DMS 273 treated with DMSO at 0.1 percent for 48 hours (cell line): ENCODE data around the gene ABCC5.

Source experiments
- DNase-seq: peaks from one replicate; lab custom pipeline; 2025; lab: John Stamatoyannopoulos, UW

ABCC5 gene

GRCh38 chr3:183975981-183976662, 41.6 kb downstream of the ABCC5 start:
- no peak for DNase-seq

DNA sequence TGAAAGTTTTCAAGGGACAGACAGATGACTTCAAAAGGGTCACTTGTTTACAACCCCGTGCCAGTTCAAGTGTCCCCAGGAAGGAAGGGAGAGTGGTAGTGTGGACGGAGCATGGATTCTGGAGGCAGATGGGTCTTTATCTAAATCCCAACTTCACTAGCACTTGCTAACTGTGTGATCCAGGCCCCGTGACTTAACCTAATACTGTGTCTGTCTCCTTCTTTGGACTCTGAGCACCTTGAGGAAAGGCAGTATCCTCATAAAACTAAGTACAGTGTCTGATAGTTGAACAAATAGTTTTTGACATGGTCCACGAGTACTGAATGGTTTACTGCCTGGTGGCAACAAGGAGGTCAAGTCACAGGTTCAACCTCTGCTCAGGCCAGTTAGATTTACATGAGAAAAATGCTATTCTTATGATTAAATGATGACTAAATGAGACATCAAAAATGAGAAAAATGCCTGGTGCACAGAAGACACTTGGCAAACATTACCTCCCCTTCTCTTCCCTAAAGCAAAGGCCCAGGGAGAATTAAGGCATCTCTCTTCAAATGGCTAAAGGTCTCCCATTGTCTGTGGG, 48.9 kb downstream of the ABCC5 start:
- no peak for DNase-seq

DNA sequence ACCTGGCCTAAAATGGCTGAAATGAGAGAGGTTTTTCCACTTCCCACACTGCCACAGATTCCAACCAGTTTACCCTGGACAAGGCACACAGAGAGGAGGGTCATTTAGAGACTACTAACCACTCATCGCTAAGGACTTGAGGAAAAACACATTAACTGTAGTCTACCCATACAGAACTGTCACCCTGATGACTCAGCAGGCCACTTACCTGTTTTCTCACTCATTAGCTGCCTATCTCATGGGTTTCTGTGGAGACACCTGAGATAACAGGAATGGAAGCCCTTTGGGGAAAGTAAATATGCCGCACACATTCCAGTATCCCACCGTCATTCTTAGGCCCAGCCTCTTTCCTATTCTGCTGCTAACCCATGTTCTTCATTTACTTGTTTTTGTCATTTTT, 50.0 kb downstream of the ABCC5 start:
- DNase-seq = no peak

GRCh38 chr3:183966361-183966791, 51.3 kb downstream of the ABCC5 start:
- DNase-seq = no peak

GRCh38 chr3:183962807-183963206, 54.9 kb downstream of the ABCC5 start:
- no peak for DNase-seq

GRCh38 chr3:183959214-183959613, 58.5 kb downstream of the ABCC5 start:
- DNase-seq = no peak

DNA sequence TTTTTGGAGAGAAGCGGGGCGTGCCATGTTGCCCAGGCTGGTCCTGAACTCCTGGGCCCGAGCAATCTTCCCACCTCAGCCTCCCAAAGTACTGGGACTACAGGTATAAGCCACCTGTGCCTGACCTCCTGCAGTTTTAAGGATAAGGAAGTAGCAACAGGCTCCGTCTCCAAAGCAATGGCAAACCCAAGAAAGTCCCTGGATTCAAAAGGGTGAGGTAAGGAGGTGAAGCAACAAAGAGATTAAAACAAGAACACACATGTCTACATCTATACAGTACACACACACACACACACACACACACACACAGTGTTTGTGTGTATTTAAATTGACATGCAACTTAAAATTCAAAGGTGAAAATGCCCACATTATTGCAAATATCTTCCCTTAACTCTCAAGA, 58.9 kb downstream of the ABCC5 start:
- no peak for DNase-seq

- DNase-seq = no peak
These were observed 59.5 kb downstream of the ABCC5 start for GRCh38 chr3:183958226-183958625.

- DNase-seq = no peak
These were observed 62.8 kb downstream of the ABCC5 start for GRCh38 chr3:183954875-183955274.

DNA sequence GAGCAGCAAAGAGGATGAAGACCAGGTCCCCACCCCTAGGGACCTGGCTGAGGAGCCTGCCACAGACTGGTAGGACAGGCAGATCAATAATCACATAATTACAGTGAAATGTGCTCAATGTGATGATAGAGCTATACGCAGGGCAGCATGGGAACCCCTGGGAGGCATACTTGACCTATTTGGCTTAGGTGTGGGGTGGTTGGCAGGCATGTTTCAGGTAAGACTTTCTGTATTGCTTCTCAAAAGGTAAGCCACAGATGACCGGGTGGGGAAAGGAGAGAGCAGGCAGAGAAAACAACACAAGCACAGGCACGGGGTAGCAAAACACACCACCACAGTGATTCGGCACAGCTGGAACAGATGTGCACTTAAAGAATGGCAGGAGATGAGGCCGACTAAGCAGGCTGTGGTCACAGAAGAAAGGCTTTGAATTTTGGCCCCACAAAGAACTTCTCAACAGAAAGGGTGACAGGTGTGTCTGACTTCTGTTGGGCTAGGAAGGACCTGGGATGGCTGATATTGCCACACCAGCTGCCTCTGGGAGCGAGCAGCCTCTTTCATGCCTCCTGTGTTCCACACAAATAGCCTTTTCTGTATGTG, 64.1 kb downstream of the ABCC5 start:
- no peak for DNase-seq

DNA sequence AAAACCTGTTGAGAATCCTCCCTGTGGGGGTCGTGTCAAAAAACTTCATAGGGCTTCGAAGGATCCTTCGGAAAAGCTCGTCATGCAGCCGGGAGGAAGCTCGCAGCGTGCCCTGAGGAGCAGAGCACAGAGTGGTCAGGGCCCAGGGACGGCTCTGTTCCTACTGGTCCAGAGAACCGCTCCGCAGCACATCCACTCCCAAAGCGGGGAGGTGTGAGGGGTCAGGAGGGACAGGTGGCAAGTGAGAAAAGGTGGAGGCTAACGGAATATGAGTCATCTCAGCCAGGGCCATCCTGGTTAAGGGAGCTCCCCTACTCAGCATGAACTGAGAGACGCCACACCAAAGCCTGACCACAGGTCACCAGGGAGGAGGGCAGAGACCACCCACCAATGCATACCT, 66.2 kb downstream of the ABCC5 start:
- no peak for DNase-seq

DNA sequence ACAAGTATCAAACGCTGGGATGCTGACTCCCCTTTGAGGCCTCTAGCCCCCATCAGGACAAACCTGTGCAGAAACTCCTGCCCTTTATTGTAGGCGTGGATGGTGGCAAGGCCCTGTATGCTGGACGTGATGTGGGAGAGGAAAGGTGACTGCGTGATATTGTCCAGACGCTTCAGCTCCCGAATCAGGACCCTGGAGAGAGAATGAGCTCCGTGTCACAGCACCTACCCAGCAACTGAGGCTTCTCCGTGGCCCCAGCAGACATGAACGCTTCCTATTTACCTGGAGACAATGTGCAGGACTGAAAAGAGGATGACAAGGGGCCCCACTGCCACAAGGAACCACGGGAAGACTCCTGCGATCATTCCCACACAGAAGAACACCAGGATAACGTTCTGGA, 68.0 kb downstream of the ABCC5 start:
- no peak for DNase-seq

DNA sequence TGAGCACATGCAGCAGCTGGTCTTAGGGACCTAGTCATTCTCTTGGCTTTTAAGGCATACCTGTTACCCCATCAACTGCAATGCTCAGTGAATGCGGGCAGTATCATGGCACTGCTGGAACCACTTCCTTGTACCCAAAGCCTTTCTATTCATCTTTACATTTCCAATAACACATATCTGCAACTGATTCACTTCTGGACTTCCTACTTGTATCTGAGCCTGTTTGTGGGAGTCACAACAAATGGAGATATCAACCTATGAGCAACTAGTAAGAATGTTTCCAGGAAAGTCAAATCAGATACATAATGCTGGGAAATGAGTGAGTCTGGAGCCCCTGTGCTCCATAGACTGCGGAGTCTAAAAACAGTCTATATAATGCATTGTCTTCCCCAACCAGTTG, 71.6 kb downstream of the ABCC5 start:
- no peak for DNase-seq

DNA sequence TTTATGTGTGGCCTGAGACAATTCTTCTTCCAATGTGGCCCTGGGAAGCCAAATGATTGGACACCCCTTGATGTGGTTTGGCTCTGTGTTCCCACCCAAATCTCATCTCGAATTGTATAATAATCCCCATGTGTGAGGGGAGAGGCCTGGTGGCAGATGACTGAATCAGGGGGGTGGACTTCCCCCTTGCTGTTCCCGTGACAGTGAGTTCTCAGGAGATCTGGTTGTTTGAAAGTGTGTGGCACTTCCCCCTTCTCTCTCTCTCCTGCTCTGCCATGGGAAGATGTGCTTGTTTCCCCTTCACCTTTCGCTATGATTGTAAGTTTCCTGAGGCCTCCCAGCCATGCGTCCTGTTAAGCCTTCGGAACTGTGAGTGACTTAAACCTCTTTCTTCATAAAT, 72.9 kb downstream of the ABCC5 start:
- DNase-seq = no peak

DNA sequence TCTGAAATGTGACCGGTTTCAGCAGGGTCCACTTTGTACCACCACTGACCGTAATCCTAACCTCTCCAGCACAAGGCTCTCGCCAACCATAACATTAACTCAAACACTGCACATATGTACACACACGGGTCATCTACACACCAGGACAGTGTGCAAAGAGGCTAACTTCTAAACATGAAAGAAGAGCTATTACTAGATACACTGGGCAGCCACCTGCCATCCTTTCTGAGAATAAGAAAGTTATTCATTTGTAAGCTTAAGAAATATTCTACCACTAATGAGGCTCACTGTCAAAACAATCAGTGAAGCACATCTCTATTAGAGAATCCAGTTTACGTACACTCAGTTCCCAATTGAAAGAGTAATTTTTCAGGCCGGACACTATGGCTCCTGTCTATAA, 73.9 kb downstream of the ABCC5 start:
- no peak for DNase-seq

GRCh38 chr3:183941216-183941615, 76.5 kb downstream of the ABCC5 start:
- no peak for DNase-seq

DNA sequence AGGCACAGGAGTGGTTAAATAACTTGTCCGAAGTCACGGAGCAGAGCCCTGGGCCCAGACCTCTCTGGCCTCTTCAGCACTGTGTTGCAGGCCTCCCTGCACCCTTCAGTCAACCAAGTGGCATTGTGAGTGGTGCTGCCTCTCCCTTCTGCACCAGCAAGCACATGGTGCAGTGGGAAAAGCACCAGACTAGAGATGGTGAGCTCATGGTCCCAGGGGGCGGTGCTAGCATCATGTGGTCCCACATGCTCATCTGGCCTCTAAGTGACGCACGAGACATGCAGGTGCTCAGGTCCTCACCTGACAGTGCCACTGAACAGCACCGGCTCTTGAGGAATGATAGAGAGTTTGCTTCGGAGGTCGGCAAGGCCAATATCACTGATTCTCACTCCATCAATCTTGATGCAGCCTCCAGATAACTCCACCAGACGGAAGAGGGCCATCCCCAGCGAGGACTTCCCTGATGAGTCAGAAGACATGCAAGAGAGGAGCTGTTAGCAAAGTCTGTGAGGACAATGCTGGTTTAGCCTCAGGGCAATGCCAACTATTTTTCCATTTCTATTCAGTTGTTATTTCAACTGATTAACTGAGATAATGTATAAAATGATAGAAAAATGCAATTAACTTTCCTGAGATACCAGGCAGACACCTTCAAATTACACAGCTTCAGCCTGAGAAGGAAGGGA, 79.9 kb downstream of the ABCC5 start:
- no peak for DNase-seq

- DNase-seq = no peak
These were observed 84.5 kb downstream of the ABCC5 start for GRCh38 chr3:183933160-183933559.

DNA sequence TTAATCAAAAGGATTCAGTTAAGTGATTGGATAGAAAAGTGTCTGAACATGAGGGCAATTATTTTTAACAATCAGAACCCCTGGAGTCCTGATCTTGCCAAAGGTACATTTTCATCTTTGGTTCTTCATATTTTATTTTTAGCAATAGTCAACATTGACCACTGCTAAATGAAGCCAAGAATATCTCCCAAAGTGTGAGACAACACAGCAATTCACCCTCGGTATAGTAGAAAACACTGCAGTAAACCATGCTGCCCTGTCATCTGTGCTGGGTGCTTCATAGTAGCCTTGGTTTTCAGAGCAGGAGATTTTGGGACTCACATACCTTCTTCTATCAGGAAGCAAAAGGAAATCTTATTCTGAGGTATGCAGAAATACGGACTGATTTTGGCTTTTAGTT, 85.8 kb downstream of the ABCC5 start:
- DNase-seq = no peak

DNA sequence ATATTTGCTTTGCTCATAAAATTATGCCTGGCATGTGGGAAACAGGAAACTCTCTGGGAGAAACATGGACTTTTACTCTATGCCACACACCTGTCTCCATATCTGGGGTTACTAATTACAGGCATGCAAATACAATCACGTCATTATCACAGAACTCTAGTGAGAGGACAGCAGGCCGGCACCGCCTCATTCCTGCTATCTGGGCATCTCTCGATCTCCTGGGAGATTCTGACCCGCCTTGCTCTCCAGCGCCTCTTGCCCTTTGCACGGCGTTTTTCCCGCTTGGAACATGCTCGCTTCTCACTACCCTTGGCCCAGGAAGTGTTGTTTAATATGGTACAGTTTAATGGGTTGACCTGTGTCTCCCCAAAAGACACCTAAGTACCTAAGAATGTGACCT, 87.6 kb downstream of the ABCC5 start:
- no peak for DNase-seq

DNA sequence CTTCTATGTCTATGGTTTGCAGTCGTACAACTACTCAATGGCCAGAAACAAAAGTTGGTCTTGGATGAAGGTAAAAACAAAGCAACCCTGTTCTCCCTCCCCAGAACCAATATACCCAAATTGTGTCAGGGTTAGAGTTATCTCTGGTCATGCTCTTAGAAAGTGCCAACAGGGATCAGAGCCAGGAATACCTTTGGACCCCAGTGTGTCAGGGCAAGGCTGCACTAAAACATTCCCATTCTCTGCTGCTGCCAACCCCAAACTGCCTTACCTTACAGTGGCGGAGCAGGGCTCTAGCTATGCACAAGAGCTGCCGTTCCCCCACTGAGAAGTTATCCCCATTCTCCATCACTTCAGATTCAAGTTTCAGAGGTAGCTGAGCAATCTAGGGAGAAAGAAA, 90.6 kb downstream of the ABCC5 start:
- no peak for DNase-seq

DNA sequence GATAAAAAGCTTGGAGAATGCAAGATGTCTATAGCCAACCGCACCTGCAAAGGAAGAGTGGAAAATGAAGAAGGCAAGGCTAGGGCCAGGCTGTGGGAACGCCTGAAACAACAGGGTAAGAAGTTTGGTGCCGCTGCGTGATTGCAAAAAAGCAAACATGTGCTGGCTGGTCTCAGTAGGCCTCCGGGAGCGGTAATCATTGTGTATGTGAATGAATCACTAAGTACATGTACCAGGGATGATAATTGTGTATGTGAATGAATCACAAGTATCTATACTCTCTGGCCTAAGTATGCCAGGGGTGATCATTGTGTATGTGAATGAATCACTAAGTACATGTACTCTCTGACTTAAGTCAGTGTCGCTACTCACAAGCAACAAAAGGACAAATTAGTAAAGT, 92.7 kb downstream of the ABCC5 start:
- no peak for DNase-seq

GRCh38 chr3:183924543-183924942, 93.1 kb downstream of the ABCC5 start:
- DNase-seq = no peak
